Measurements from ENCODE around the gene CHIT1.

GRCh38 chr1:203201516-203202205, 27.8 kb downstream of the CHIT1 start:
- TF ChIP-seq POLR2AphosphoS5 (IDR thresholded peaks at IDR 0.05; ENCODE audit: low read depth, low read length), result no peak
- TF ChIP-seq CTCF (IDR thresholded peaks at IDR 0.05), result no peak
- TF ChIP-seq MAX (IDR thresholded peaks at IDR 0.05; ENCODE audit: low read depth), result no peak
- TF ChIP-seq RCOR1 (IDR thresholded peaks at IDR 0.05; ENCODE audit: low read length), result no peak
- no peak for TF ChIP-seq NFIC (IDR thresholded peaks at IDR 0.05; ENCODE audit: borderline replicate concordance)
